ENCODE results near the gene OOSP4A. TPM values are rescaled to one million over a fixed set of nuclear protein-coding genes. Genes with fewer than 3 reads are reported as not detected.

Gene OOSP4A
- total RNA-seq, 1 donor from 2014 or later = not detected

DNA sequence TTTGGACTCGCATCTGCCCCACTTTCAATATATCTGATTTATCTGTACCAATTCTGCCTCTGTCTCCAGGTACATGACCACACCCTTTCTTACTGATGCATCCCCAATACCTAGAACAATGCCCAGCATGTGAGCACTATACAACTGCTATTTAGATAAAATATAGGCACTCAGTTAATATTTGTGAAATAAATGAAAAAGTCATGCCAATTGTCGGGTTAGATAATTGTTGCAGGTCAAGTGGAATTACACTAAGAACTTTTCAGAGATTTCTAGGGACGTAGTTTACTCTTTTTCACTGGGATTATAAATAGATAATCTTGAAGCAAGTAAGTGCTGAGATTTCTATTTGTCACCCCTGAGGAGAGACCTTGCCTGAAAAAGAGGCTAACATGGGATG lies 20.5 kb downstream of the OOSP4A start:
- H3K4me3 Mint-ChIP-seq (ENCODE audit: unreplicated experiment) = no peak overlapping the region
- no peak for TF ChIP-seq CTCF (IDR thresholded peaks at IDR 0.05; ENCODE audit: unreplicated experiment)
- no peaks in the 10 kb centered on the region for H3K36me3 Mint-ChIP-seq (ENCODE audit: low read depth, unreplicated experiment)
- no peaks in the 10 kb centered on the region for H3K9me3 Mint-ChIP-seq (ENCODE audit: unreplicated experiment)
- H3K27ac Mint-ChIP-seq (ENCODE audit: unreplicated experiment) = no peak overlapping the region
- DNase-seq (ENCODE audit: low spot score) = no peak
- H3K27me3 Mint-ChIP-seq (ENCODE audit: unreplicated experiment) = no peaks in the 10 kb centered on the region
- no peaks in the 10 kb centered on the region for H3K4me1 Mint-ChIP-seq (ENCODE audit: unreplicated experiment)

DNA sequence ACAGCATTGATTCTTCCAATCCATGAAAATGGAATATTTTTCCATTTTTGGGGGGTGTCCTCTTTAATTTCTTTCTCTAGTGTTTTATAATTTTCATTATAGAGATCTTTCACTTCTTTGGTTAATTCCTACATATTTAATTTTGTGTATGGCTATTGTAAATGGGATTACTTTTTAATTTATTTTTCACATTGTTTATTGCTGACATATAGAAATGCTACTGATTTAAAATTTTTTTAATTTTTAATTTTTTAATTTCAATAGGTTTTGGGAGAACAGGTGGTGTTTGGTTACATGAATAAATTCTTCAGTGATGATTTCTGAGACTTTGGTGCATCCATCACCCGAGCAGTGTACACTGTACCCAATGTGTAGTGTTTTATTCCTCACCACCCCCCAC lies 26.6 kb downstream of the OOSP4A start:
- no peak for TF ChIP-seq CTCF (IDR thresholded peaks at IDR 0.05; ENCODE audit: unreplicated experiment)
- H3K36me3 Mint-ChIP-seq (ENCODE audit: low read depth, unreplicated experiment) = no peaks in the 10 kb centered on the region
- H3K27ac Mint-ChIP-seq (ENCODE audit: unreplicated experiment) = no peak overlapping the region
- H3K9me3 Mint-ChIP-seq (ENCODE audit: unreplicated experiment) = no peaks in the 10 kb centered on the region
- DNase-seq (ENCODE audit: low spot score) = no peak
- peaks cover 4% of the 10 kb centered on the region for H3K27me3 Mint-ChIP-seq (ENCODE audit: unreplicated experiment)
- H3K4me3 Mint-ChIP-seq (ENCODE audit: unreplicated experiment) = no peak overlapping the region
- H3K4me1 Mint-ChIP-seq (ENCODE audit: unreplicated experiment) = no peaks in the 10 kb centered on the region

DNA sequence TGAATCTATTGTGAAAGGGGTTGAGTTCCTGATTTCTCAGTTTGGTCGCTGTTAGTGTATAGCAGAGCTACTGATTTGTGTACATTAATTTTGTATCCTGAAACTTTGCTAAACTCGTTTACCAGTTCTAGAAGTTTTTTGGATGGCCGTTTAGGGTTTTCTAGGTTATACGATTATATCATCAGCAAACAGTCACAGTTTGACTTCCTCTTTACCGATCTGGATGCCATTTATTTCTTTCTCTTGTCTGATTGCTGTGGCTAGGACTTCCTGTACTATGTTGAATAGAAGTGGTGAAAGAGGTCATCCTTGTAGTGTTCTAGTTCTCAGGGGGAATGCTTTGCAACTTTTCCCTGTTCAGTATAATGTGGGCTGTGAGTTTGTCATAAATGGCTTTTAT lies 28.6 kb downstream of the OOSP4A start:
- TF ChIP-seq CTCF (IDR thresholded peaks at IDR 0.05; ENCODE audit: unreplicated experiment) = no peak
- H3K27ac Mint-ChIP-seq (ENCODE audit: unreplicated experiment) = no peak overlapping the region
- no peak overlapping the region for H3K4me3 Mint-ChIP-seq (ENCODE audit: unreplicated experiment)
- peaks cover 4% of the 10 kb centered on the region for H3K27me3 Mint-ChIP-seq (ENCODE audit: unreplicated experiment)
- no peaks in the 10 kb centered on the region for H3K4me1 Mint-ChIP-seq (ENCODE audit: unreplicated experiment)
- no peaks in the 10 kb centered on the region for H3K36me3 Mint-ChIP-seq (ENCODE audit: low read depth, unreplicated experiment)
- no peak for DNase-seq (ENCODE audit: low spot score)
- H3K9me3 Mint-ChIP-seq (ENCODE audit: unreplicated experiment) = no peaks in the 10 kb centered on the region

GRCh38 chr11:59997800-59998199 lies 34.0 kb downstream of the OOSP4A start:
- DNase-seq (ENCODE audit: low spot score) = no peak
- H3K27ac Mint-ChIP-seq (ENCODE audit: unreplicated experiment) = no peak overlapping the region
- no peaks in the 10 kb centered on the region for H3K4me1 Mint-ChIP-seq (ENCODE audit: unreplicated experiment)
- H3K36me3 Mint-ChIP-seq (ENCODE audit: low read depth, unreplicated experiment) = no peaks in the 10 kb centered on the region
- peaks cover 3% of the 10 kb centered on the region for H3K27me3 Mint-ChIP-seq (ENCODE audit: unreplicated experiment)
- H3K9me3 Mint-ChIP-seq (ENCODE audit: unreplicated experiment) = no peaks in the 10 kb centered on the region
- no peak overlapping the region for H3K4me3 Mint-ChIP-seq (ENCODE audit: unreplicated experiment)
- TF ChIP-seq CTCF (IDR thresholded peaks at IDR 0.05; ENCODE audit: unreplicated experiment) = no peak

GRCh38 chr11:59999691-60000090 lies 35.9 kb downstream of the OOSP4A start:
- TF ChIP-seq CTCF (IDR thresholded peaks at IDR 0.05; ENCODE audit: unreplicated experiment) = no peak
- Mint-ChIP-seq H3K36me3 (ENCODE audit: low read depth, unreplicated experiment) (no peaks in the 10 kb centered on the region), H3K4me3 (ENCODE audit: unreplicated experiment) (no peak overlapping the region), H3K27ac (ENCODE audit: unreplicated experiment) (no peak overlapping the region), H3K4me1 (ENCODE audit: unreplicated experiment) (no peaks in the 10 kb centered on the region), H3K9me3 (ENCODE audit: unreplicated experiment) (no peaks in the 10 kb centered on the region), H3K27me3 (ENCODE audit: unreplicated experiment) (no peaks in the 10 kb centered on the region)
- no peak for DNase-seq (ENCODE audit: low spot score)
